Activated naive CD4-positive, alpha-beta T cell treated with anti-CD3 and anti-CD28 coated beads, Interleukin-2, amount 50 U/mL, for 72 hours (primary cell): ENCODE data around the gene TNS4. TPM values are rescaled to one million over a fixed set of nuclear protein-coding genes. Genes with fewer than 3 reads are reported as not detected.

Experiments used
- ATAC-seq, 2 donors: fragments of 150-1000 bp; cut with Tn5 transposase; 2 replicates each; pipeline ENCODE4 v1.10.0; 2021; ENCODE audit warnings: mild to moderate bottlenecking in 2 of 2, moderate library complexity in 2 of 2
- DNase-seq, 2 donors: peaks; one replicate each; pipeline ENCODE4 v3.0.0; 2021 to 2022; ENCODE audit warnings: low spot score in 2 of 2
- H3K27ac Mint-ChIP-seq, 2 donors: one replicate each; pipeline ENCODE4 v1.8.0; 2022; ENCODE audit warnings: mild to moderate bottlenecking in 2 of 2, mixed read lengths in 2 of 2
- H3K36me3 Mint-ChIP-seq, 2 donors: one replicate each; pipeline ENCODE4 v1.8.0; 2022; ENCODE audit warnings: mixed read lengths in 2 of 2
- H3K9me3 Mint-ChIP-seq, 2 donors: one replicate each; pipeline ENCODE4 v1.8.0; 2022; ENCODE audit warnings: mixed read lengths in 2 of 2
- total RNA-seq, 2 donors: library from RNA; stranded (reverse); gene quantifications; one replicate each; pipeline ENCODE4 v1.2.3, GENCODE V29; 2022

Gene TNS4
- total RNA-seq, 2 donors from 2014 or later: 1.7 to 11.6 TPM

DNA sequence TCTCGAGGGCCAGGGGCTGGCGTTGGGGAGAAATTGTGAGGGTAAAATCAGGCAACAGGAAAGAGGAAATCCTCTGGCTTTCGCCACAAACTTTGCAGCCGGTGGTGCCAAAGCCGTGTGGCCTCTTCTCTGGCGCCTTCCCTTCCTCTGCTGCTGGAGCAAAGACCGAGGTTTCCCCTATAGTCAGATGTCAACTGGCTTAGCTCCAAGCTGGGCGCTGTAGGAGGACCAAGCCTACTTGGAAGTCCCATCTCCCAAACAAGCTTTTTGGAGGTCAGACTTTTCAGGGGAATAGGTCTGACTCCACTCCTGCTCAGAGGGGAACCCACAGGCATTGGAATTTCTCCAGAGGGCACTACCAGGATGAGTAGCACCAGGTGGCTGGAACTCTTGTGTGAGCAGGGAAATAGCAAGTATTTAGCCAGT lies 53.2 kb downstream of the TNS4 start:
- no peak for ATAC-seq

GRCh38 chr17:40447806-40448205 lies 53.6 kb downstream of the TNS4 start:
- Mint-ChIP-seq H3K27ac (no peak overlapping the region), H3K9me3 (no peaks in the 10 kb centered on the region), H3K36me3 (peaks cover 0 to 3% of the 10 kb centered on the region in 2 donors)
- ATAC-seq: no peak
- DNase-seq: no peak

More for the DNA sequence above, 53.2 kb downstream of the TNS4 start:
- H3K36me3 Mint-ChIP-seq: peaks cover 0 to 6% of the 10 kb centered on the region in 2 donors
- DNase-seq: no peak
- no peak overlapping the region for H3K27ac Mint-ChIP-seq
- no peaks in the 10 kb centered on the region for H3K9me3 Mint-ChIP-seq

DNA sequence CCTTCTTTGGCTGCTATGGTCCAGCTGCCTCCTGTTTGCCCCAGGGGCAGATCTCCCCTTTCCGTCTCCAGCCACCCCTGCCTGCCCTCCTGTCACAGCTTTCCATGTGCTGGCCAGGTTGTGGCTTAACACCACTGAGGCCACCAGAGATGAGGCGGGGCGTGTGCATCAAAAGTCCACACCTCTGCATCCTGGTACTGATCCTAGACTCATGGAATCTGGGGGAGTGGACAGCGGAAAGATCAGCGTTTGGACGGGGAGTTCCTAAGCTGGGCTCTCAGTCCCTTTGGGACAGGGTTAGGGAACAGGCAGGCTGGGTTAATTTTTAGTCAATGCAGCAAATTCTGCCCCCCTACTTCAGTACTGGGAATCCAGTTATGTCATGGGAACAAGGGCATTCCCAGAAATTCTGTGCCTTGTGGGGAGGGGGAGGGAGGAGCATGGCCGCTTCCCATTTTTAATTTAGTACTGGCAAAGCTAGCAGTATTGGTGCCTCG lies 54.2 kb downstream of the TNS4 start:
- no peak overlapping the region for H3K27ac Mint-ChIP-seq
- ATAC-seq: no peak
- H3K36me3 Mint-ChIP-seq: no peaks in the 10 kb centered on the region

DNA sequence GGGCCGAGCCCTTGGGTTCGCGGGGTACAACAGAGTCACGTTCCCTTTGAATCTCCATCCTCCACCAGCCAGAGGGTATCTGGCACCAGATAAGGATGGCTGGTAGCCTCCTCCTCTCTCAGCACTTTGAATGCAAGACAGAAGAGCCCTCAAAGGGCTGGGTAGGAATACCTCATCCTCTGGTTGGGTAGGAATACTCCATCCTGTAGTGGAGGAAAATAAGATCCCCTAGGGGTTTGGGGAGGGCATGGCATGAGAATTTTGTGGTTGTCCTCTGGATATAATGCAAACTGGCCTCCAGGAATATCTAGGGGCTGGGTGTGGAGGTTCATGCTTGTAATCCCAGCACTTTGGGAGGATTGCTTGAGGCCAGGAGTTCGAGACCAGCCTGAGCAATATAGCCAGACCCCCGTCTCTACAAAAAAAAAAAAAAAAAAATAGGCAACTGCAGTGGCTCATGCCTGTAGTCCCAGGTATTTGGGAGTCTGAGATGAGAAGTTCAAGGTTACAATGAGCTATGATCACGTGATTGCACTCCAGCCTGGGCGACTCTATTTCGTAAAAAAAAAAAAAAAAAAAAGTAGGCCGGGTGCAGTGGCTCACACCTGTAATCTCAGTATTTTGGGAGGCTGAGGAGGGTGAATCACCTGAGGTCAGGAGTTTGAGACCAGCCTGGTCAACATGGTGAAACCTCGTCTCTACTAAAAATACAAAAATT lies 55.5 kb downstream of the TNS4 start:
- no peak for DNase-seq
- H3K27ac Mint-ChIP-seq: peak overlapping the region in 1 of 2 donors; percentile 79
- H3K9me3 Mint-ChIP-seq: no peaks in the 10 kb centered on the region
- H3K36me3 Mint-ChIP-seq: no peaks in the 10 kb centered on the region
- ATAC-seq: no peak

More for the DNA sequence above, 54.2 kb downstream of the TNS4 start:
- H3K9me3 Mint-ChIP-seq: no peaks in the 10 kb centered on the region
- DNase-seq: no peak

- peak overlapping the region; percentile 67 to 79 for H3K27ac Mint-ChIP-seq
- H3K36me3 Mint-ChIP-seq: no peaks in the 10 kb centered on the region
- peak in 1 of 2 donors; percentile 41 for DNase-seq
- ATAC-seq: peak; percentile 21 to 44
- H3K9me3 Mint-ChIP-seq: no peaks in the 10 kb centered on the region
Measured at GRCh38 chr17:40443988-40444899, 57.2 kb downstream of the TNS4 start.

DNA sequence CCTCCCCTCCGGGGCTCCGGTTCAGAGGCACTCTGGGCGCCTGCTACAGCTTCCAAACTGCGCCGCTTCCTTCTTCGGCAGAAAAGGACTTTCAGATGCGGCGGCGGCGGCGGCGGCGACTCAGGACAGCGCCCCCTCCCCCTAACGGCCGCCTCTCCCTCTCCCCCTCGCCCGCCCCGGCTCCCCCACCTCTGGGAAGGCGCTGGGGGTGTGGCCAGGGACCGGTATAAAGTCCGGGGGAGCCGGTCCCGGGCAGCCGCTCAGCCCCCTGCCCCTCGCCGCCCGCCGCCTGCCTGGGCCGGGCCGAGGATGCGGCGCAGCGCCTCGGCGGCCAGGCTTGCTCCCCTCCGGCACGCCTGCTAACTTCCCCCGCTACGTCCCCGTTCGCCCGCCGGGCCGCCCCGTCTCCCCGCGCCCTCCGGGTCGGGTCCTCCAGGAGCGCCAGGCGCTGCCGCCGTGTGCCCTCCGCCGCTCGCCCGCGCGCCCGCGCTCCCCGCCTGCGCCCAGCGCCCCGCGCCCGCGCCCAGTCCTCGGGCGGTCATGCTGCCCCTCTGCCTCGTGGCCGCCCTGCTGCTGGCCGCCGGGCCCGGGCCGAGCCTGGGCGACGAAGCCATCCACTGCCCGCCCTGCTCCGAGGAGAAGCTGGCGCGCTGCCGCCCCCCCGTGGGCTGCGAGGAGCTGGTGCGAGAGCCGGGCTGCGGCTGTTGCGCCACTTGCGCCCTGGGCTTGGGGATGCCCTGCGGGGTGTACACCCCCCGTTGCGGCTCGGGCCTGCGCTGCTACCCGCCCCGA lies 58.0 kb downstream of the TNS4 start, which contains the start of gene IGFBP4:
Gene IGFBP4, plus strand, starts transcription at position 255 of the 792 bp plus-strand sequence. Its CDS starts 286 bp downstream, at position 541.
- H3K27ac Mint-ChIP-seq: peak within 1 kb of the TSS; percentile 67 to 79
- H3K36me3 Mint-ChIP-seq: no peaks in the 10 kb centered on the region
- no peaks in the 10 kb centered on the region for H3K9me3 Mint-ChIP-seq
- DNase-seq: peak; percentile 66 to 76
- ATAC-seq: peak; percentile 64 to 76

GRCh38 chr17:40442392-40443195 lies 58.8 kb downstream of the TNS4 start:
- H3K36me3 Mint-ChIP-seq: no peaks in the 10 kb centered on the region
- ATAC-seq (no peak), DNase-seq (no peak)
- no peak overlapping the region for H3K27ac Mint-ChIP-seq
- H3K9me3 Mint-ChIP-seq: no peaks in the 10 kb centered on the region

DNA sequence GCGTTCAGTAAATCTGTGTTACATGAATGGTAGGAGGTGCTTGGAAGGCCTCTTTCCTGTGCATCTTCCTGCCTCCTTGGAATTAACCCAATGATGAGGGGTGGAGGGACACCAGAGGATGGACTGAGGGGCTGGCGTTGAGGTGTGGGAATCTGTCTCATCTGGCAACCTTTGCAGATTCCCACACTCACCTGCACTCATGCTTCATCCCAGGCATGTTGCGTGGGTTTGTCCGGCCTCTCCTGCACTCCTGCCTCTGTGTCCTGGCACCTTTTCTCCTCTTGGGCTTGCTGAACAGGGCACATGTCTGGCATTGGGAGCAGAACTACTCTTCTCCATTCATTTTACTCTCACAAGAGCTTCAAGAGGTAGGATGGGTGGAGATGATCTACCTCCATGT lies 61.3 kb downstream of the TNS4 start:
- Mint-ChIP-seq H3K27ac (no peak overlapping the region), H3K36me3 (no peaks in the 10 kb centered on the region), H3K9me3 (no peaks in the 10 kb centered on the region)
- ATAC-seq: no peak
- DNase-seq: no peak

DNA sequence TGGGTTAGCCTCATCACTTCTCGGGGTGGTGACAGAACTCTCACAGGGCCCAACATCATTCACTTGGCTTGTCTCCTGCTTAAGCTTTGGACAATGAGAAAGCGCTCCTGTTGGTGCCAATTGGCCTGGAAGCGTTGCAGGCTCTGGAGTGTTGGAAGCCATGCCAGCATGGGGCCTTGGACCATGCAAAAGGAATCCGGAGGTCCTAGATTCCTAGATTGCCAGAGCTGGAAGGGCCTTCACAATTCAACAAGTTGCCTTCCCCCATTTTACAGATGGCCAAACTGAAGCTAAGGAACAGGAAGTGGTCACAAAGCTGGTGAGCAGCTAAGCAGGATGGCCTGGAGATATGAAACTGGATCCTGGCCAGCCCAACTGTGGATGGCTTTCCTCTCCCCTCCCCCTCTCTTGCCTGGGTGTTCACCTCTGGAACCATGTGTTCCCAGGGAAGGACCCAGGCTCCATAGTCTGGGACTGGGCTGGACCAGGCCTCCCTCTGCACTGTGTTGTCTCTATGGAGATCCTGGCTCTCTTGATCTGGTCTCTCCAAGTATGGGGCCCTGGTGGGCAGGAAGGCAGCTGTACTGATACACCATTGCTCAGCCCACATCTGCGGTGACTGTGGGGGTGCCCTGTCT lies 64.2 kb downstream of the TNS4 start:
- Mint-ChIP-seq H3K9me3 (no peaks in the 10 kb centered on the region), H3K36me3 (no peaks in the 10 kb centered on the region), H3K27ac (no peak overlapping the region)
- no peak for DNase-seq
- no peak for ATAC-seq

DNA sequence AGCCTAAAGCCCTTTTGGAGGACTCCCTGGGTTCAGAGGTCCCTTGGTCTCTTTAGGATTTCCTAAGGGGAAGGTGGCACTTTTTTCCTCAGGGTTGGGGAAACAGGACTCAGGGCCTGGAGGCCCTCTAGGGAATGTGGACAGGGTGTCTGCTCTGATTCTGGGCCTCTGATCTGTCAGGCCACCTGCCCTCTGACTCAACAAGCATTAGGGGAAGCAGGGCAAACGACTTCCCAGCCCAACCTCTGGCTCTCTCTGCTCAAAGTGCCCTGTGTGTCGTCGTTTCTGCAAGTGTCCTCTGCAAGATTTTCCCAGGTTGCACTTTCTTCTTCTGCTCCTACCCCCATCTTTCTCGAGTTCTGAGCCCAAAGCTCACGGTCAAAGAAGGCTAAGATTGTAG lies 64.8 kb downstream of the TNS4 start:
- DNase-seq (no peak), ATAC-seq (no peak)
- H3K9me3 Mint-ChIP-seq: no peaks in the 10 kb centered on the region
- no peaks in the 10 kb centered on the region for H3K36me3 Mint-ChIP-seq
- H3K27ac Mint-ChIP-seq: no peak overlapping the region

GRCh38 chr17:40433551-40434415 lies 67.6 kb downstream of the TNS4 start:
- Mint-ChIP-seq H3K27ac (no peak overlapping the region), H3K9me3 (no peaks in the 10 kb centered on the region), H3K36me3 (no peaks in the 10 kb centered on the region)
- DNase-seq: no peak
- ATAC-seq: peak; percentile 34 to 64

GRCh38 chr17:40432864-40433528 lies 68.4 kb downstream of the TNS4 start:
- Mint-ChIP-seq H3K9me3 (no peaks in the 10 kb centered on the region), H3K36me3 (no peaks in the 10 kb centered on the region), H3K27ac (peak overlapping the region in 1 of 2 donors; percentile 6)
- ATAC-seq (peak in 1 of 2 donors; percentile 20), DNase-seq (no peak)

- DNase-seq (no peak), ATAC-seq (no peak)
- Mint-ChIP-seq H3K27ac (no peak overlapping the region), H3K9me3 (no peaks in the 10 kb centered on the region), H3K36me3 (no peaks in the 10 kb centered on the region)
Measured at GRCh38 chr17:40431231-40431602, 70.2 kb downstream of the TNS4 start.
